ENCODE measurements around the gene RELN.

DNA sequence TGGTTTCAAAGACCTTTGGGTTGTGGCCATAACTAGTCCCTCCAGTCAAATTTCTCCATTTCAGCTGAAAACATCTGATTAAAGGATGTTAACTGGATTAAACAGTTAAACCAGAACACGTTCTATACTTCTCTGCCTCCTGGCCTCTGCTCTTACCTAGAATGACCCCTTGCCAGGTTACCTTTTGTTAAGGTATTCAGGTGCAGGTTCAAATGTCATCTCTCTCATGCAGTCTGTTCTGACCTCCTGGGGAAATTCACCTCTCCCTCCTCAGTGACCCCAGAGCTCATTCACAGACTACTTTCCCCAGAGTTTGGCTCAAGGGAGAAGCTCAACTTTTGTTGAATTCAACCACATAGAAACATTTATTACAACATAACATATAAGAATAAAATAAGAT, 67.8 kb downstream of the RELN start:
- no peak for TF ChIP-seq POLR2A (IDR thresholded peaks at IDR 0.05; ENCODE audit: insufficient read depth in 1 of 2, low read depth in 2 of 2, low read length in 2 of 2)
- TF ChIP-seq LCORL (IDR thresholded peaks at IDR 0.05) = no peak
- TF ChIP-seq LCORL (CRISPR knock-in tag; IDR thresholded peaks at IDR 0.05) = no peak
- TF ChIP-seq THAP11 (CRISPR knock-in tag; IDR thresholded peaks at IDR 0.05) = no peak
- no peak for TF ChIP-seq BHLHE40 (IDR thresholded peaks at IDR 0.05; ENCODE audit: low read length)
